Measurements from ENCODE around the gene YPEL4. TPM values are rescaled to one million over a fixed set of nuclear protein-coding genes. Genes with fewer than 3 reads are reported as not detected.
A peak's percentile ranks its signal among the peaks of the same experiment; 100 is the strongest.

The YPEL4 gene
- total and polyA plus RNA-seq, 12 donors: 0.18 to 15.7 (median 1.8) TPM

- no peaks in the 10 kb centered on the region for H3K27me3 ChIP-seq
- 60 to 79% (median 71%) methylated on average over 2 of the region's 2 CpGs for WGBS, 4 donors
- peaks cover 0 to 47% of the 10 kb centered on the region in 2 donors for H3K36me3 ChIP-seq (replicated peaks in 1 of 2)
- TF ChIP-seq POLR2A (IDR thresholded peaks at IDR 0.05) (no peak), CTCF (IDR thresholded peaks at IDR 0.05) (no peak)
- no peak overlapping the region for H3K4me3 ChIP-seq
- no peak overlapping the region for H3K27ac ChIP-seq
- intact Hi-C loops (cut with DNase I): no loop called here
- peaks cover 7 to 30% of the 10 kb centered on the region in 2 donors for H3K4me1 ChIP-seq (replicated peaks in 1 of 2)
- H3K9me3 ChIP-seq (replicated peaks in 1 of 3): no peaks in the 10 kb centered on the region
- no peak for DNase-seq
These were observed 30.8 kb upstream of the YPEL4 start for GRCh38 chr11:57680552-57680874.

- intact Hi-C loops (cut with DNase I): no loop called here
- H3K4me1 ChIP-seq (replicated peaks in 1 of 2): peaks cover 7 to 30% of the 10 kb centered on the region in 2 donors
- no peak for DNase-seq
- 91 to 100% (median 96%) methylated on average over 3 to 4 of the region's 4 CpGs for WGBS, 4 donors
- TF ChIP-seq CTCF (IDR thresholded peaks at IDR 0.05) (no peak), POLR2A (IDR thresholded peaks at IDR 0.05) (no peak)
- H3K4me3 ChIP-seq: no peak overlapping the region
- H3K27ac ChIP-seq: peak overlapping the region in 1 of 5 donors; percentile 16
- peaks cover 0 to 38% of the 10 kb centered on the region in 2 donors for H3K36me3 ChIP-seq (replicated peaks in 1 of 2)
- H3K27me3 ChIP-seq: no peaks in the 10 kb centered on the region
- no peaks in the 10 kb centered on the region for H3K9me3 ChIP-seq (replicated peaks in 1 of 3)
These were observed 29.7 kb upstream of the YPEL4 start for GRCh38 chr11:57679396-57679795.

GRCh38 chr11:57675176-57675941 lies 25.6 kb upstream of the YPEL4 start:
- no peak overlapping the region for H3K4me3 ChIP-seq
- H3K4me1 ChIP-seq (replicated peaks in 1 of 2): peaks cover 3 to 21% of the 10 kb centered on the region in 2 donors

GRCh38 chr11:57674251-57674650 lies 24.5 kb upstream of the YPEL4 start:
- peaks cover 0 to 39% of the 10 kb centered on the region in 2 donors for H3K36me3 ChIP-seq (replicated peaks in 1 of 2)
- no peaks in the 10 kb centered on the region for H3K27me3 ChIP-seq
- H3K9me3 ChIP-seq (replicated peaks in 1 of 3): no peaks in the 10 kb centered on the region
- no peak for DNase-seq
- no peak overlapping the region for H3K4me3 ChIP-seq
- TF ChIP-seq POLR2A (IDR thresholded peaks at IDR 0.05): no peak
- TF ChIP-seq CTCF (IDR thresholded peaks at IDR 0.05): no peak
- intact Hi-C loops (cut with DNase I): no loop called here
- no peak overlapping the region for H3K27ac ChIP-seq
- peaks cover 7 to 22% of the 10 kb centered on the region in 2 donors for H3K4me1 ChIP-seq (replicated peaks in 1 of 2)

More at GRCh38 chr11:57675176-57675941, 25.6 kb upstream of the YPEL4 start:
- no peak for DNase-seq
- H3K27ac ChIP-seq: no peak overlapping the region
- H3K27me3 ChIP-seq: no peaks in the 10 kb centered on the region
- 86 to 94% (median 93%) methylated on average over 3 of the region's 3 CpGs for WGBS, 4 donors
- no peaks in the 10 kb centered on the region for H3K9me3 ChIP-seq (replicated peaks in 1 of 3)
- TF ChIP-seq POLR2A (IDR thresholded peaks at IDR 0.05) (no peak), CTCF (IDR thresholded peaks at IDR 0.05) (no peak)
- intact Hi-C loops (cut with DNase I): no loop called here
- peaks cover 0 to 39% of the 10 kb centered on the region in 2 donors for H3K36me3 ChIP-seq (replicated peaks in 1 of 2)
